ENCODE results near the gene HCK.

The HCK gene

DNA sequence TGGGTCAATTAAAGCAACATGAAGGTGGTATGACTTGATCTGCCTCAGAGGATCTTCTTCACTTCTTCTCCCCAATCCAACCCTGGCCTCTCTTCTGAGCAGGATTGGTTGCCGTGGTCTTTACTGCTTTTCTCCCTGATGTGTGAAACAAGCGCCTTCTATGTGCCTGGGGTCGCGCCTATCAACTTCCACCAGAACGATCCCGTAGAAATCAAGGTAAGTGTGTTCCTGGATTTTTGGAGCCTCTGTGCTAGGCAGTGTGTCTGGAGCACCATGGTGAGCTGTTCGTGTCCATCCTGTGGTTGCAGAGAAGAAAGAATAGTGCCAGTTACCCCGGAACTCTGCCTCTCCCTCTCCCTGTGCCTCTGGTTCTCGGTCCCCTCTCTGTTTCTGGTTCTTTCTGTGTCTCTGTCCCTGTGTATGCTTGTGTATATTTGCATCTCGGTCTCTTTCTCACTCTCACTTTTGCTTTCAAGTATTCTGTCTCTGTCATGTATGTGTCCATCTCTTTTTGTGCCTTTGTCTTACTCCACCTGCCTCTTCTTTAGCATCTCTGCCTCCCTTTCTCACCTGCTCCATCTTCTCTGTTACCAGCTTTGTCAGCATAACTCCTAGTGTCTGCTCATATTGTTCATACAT lies 81.0 kb downstream of the HCK start:
- DNase-seq, result no peak

- no peak for DNase-seq
These were observed 82.0 kb downstream of the HCK start for GRCh38 chr20:32134026-32134425.

GRCh38 chr20:32135983-32136515 lies 84.0 kb downstream of the HCK start:
- DNase-seq, result no peak

- no peak for DNase-seq
These were observed 86.9 kb downstream of the HCK start for GRCh38 chr20:32138921-32139320.

GRCh38 chr20:32139947-32140346 lies 87.9 kb downstream of the HCK start:
- DNase-seq, result no peak

DNA sequence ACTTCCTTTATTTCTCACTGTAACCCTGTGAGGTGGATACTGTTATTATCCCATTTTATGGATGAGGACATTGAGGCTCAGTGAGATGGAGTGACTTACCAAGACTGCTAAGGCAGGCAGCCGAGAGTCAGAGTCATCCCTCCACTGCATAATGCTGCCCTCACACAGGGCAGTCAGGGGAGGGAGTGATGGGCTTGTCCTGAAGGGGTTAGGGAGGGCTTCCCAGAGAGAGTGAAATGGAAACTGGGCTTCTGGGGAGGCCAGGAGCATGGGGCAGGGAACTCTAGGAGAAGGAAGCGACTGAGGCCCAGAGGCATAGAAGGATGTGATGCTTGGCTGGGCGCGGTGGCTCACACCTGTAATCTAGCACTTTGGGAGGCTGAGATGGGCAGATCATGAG lies 88.6 kb downstream of the HCK start:
- DNase-seq, result no peak

DNA sequence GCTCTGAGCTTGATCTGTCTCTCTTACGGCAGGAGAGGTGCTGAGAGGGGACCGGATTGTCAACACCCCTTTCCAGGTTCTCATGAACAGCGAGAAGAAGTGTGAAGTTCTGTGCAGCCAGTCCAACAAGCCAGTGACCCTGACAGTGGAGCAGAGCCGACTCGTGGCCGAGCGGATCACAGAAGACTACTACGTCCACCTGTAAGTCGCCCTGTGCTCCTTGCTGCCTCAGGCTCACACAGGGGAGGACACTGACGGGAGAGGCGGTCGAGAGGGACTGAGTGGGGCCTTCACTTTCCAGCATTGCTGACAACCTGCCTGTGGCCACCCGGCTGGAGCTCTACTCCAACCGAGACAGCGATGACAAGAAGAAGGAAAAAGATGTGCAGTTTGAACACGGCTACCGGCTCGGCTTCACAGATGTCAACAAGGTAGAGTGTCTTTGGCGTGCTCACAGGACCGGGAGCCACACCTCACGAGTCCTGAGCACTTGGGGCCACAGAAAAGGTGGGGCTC lies 89.5 kb downstream of the HCK start:
- DNase-seq, result no peak

- no peak for DNase-seq
These were observed 90.0 kb downstream of the HCK start for GRCh38 chr20:32142088-32142487.

DNA sequence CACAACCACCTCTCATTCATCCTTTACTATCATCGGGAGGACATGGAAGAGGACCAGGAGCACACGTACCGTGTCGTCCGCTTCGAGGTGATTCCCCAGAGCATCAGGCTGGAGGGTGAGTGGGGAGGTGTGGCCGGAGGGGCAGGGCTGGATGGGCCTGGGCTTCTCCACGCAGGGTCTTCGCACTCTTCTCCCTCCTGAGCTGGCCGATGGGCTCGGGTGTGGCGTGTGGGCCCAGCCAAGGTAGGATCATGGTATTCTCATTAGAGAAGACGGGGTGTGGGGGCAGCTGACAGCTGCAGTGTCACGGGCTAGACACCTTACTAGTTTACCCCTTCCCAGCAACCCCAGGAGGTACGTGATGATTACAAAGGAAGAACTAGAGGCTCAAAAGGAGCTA lies 90.9 kb downstream of the HCK start:
- no peak for DNase-seq

DNA sequence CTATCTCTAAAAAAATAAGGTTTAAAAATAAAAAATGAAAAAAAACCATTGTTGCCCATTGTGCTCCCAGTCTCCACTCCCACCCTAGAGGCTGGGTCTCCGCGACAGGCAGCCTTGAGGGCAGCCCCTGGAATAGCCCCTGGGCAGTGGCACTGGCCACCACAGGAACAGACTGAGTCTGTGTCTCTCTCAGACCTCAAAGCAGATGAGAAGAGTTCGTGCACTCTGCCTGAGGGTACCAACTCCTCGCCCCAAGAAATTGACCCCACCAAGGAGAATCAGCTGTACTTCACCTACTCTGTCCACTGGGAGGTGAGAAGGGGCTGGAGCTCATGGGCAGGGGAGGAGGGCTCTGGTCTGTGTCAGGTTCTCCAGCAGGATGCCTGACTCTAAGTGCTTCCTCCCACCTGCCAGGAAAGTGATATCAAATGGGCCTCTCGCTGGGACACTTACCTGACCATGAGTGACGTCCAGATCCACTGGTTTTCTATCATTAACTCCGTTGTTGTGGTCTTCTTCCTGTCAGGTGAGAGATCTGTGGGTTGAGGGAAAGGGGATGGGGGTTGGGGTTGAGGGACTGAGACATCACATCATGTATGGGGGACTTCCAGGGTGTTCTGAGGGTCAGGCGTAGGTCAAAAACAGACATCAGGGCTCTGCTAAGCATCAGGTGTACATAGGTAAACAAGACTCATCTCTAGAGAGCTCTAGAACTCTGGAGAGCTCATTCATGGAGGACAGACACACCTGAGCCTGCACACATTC lies 93.0 kb downstream of the HCK start:
- no peak for DNase-seq

DNA sequence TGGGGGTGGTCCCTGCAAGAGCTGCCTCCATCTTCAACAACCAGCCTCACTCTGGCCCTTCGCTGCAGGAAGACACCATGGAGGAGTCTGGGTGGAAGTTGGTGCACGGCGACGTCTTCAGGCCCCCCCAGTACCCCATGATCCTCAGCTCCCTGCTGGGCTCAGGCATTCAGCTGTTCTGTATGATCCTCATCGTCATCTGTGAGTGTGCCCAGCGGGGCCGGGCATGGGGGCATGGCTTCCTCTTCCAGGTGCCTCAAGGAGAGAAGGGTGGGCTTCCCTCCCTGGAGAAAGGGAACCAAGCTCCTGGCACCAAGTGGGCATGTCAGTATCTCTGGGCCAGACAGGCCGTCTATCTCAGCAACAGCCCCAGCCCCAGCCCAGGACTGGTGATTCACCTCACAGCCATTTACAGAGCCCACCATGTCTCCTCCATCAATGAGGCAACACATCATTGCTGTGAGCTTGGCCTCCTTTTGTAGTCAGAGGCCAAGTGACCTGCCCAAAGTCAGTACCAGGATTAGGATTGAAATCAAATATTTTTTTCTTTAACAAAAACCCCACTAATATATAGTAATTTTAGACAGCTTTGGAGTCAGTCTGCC lies 97.6 kb downstream of the HCK start:
- no peak for DNase-seq

- no peak for DNase-seq
These were observed 98.3 kb downstream of the HCK start for GRCh38 chr20:32150291-32150848.
